CD14-positive monocyte (primary cell): Measurements from ENCODE around the gene NTM. TPM values are rescaled to one million over a fixed set of nuclear protein-coding genes. Genes with fewer than 3 reads are reported as not detected.

Source experiments
- DNase-seq, 3 donors: peaks; one replicate each; pipeline ENCODE4 v3.0.0-alpha.2; 2011 to 2022
- H2AFZ ChIP-seq: 2 replicates; pipeline ENCODE4 v1.6.0; 2012; ENCODE audit warnings: mild to moderate bottlenecking, low read depth, low read length, inconsistent platforms; ENCODE audit not compliant: insufficient read depth, poor library complexity, severe bottlenecking
- H3K27ac ChIP-seq, 2 donors: 1 replicate in 1 of 2; 2 replicates in 1 of 2; pipeline ENCODE4 v1.5.1; 2012 to 2013; ENCODE audit warnings: low read length in 2 of 2, control low read depth in 1 of 2, inconsistent platforms in 1 of 2, low read depth in 1 of 2, mild to moderate bottlenecking in 1 of 2
- H3K27me3 ChIP-seq, 2 donors: one replicate each; pipeline versions ENCODE4 v1.6.0 to v1.6.1; 2011 to 2013; ENCODE audit warnings: low read length in 2 of 2; ENCODE audit not compliant: control insufficient read depth in 2 of 2, insufficient read depth in 2 of 2
- H3K36me3 ChIP-seq, 2 donors: replicated peaks in 1 of 2; 1 replicate in 1 of 2; 2 replicates in 1 of 2; pipeline versions ENCODE4 v1.5.1 to v1.6.1; 2012 to 2013; ENCODE audit warnings: low read length in 2 of 2, control low read depth in 1 of 2, inconsistent platforms in 1 of 2, mild to moderate bottlenecking in 1 of 2; ENCODE audit not compliant: insufficient read depth in 2 of 2, control insufficient read depth in 1 of 2
- H3K4me1 ChIP-seq, 2 donors: 1 replicate in 1 of 2; 2 replicates in 1 of 2; pipeline versions ENCODE4 v1.5.1 to v1.6.1; 2012 to 2013; ENCODE audit warnings: low read length in 2 of 2, control low read depth in 1 of 2, inconsistent platforms in 1 of 2, mild to moderate bottlenecking in 1 of 2, moderate library complexity in 1 of 2; ENCODE audit not compliant: insufficient read depth in 2 of 2, control insufficient read depth in 1 of 2
- H3K4me2 ChIP-seq: replicated peaks from 2 replicates; pipeline ENCODE3; 2012; ENCODE audit warnings: low read length, moderate library complexity, mild to moderate bottlenecking; ENCODE audit not compliant: poor library complexity, severe bottlenecking; ENCODE audit errors: extremely low read depth
- H3K4me3 ChIP-seq, 3 experiments: fragments of 200-600 bp in 1 of 3; sonication (generic) in 1 of 3; replicated peaks in 1 of 3; 1 replicate in 2 of 3; 2 replicates in 1 of 3; pipeline ENCODE4 v1.5.1; 2011 to 2013; ENCODE audit warnings: low read length in 3 of 3, mild to moderate bottlenecking in 3 of 3, control low read depth in 2 of 3, low read depth in 2 of 3, inconsistent platforms in 1 of 3, moderate library complexity in 1 of 3
- H3K79me2 ChIP-seq: 2 replicates; pipeline ENCODE4 v1.6.0; 2012; ENCODE audit warnings: mild to moderate bottlenecking, control low read depth, inconsistent platforms, low read length, moderate library complexity; ENCODE audit not compliant: insufficient read depth
- H3K9ac ChIP-seq: 2 replicates; pipeline ENCODE4 v1.6.0; 2017; ENCODE audit warnings: low read length, mild to moderate bottlenecking; ENCODE audit not compliant: insufficient read depth, poor library complexity, severe bottlenecking
- H3K9me3 ChIP-seq, 2 donors: replicated peaks in 1 of 2; 1 replicate in 1 of 2; 2 replicates in 1 of 2; pipeline versions ENCODE4 v1.5.1 to v1.6.1; 2012 to 2013; ENCODE audit warnings: low read length in 2 of 2, control low read depth in 1 of 2; ENCODE audit not compliant: control insufficient read depth in 1 of 2, insufficient read depth in 1 of 2
- H4K20me1 ChIP-seq: 2 replicates; pipeline ENCODE4 v1.6.0; 2012; ENCODE audit warnings: mild to moderate bottlenecking, low read length, control low read depth, moderate library complexity; ENCODE audit not compliant: insufficient read depth
- H3K27ac Mint-ChIP-seq, 7 donors: one replicate each; pipeline ENCODE4 v1.8.0; 2020; ENCODE audit warnings: mild to moderate bottlenecking in 7 of 7, mixed read lengths in 7 of 7, moderate library complexity in 6 of 7, inconsistent platforms in 2 of 7
- H3K27me3 Mint-ChIP-seq, 3 donors: one replicate each; pipeline ENCODE4 v1.8.0; 2021 to 2022; ENCODE audit warnings: low read depth in 3 of 3, mild to moderate bottlenecking in 3 of 3, mixed read lengths in 3 of 3, moderate library complexity in 3 of 3, inconsistent platforms in 1 of 3
- H3K36me3 Mint-ChIP-seq, 2 donors: one replicate each; pipeline ENCODE4 v1.8.0; 2020; ENCODE audit warnings: mixed read lengths in 2 of 2, inconsistent platforms in 1 of 2, mild to moderate bottlenecking in 1 of 2
- H3K4me1 Mint-ChIP-seq: one replicate; pipeline ENCODE4 v1.8.0; 2020; ENCODE audit warnings: mild to moderate bottlenecking, mixed read lengths
- H3K4me3 Mint-ChIP-seq, 2 donors: one replicate each; pipeline ENCODE4 v1.8.0; 2020; ENCODE audit warnings: mild to moderate bottlenecking in 2 of 2, mixed read lengths in 2 of 2, moderate library complexity in 1 of 2
- H3K9me3 Mint-ChIP-seq, 7 donors: one replicate each; pipeline ENCODE4 v1.8.0; 2020 to 2022; ENCODE audit warnings: mixed read lengths in 7 of 7, mild to moderate bottlenecking in 6 of 7, moderate library complexity in 6 of 7, inconsistent platforms in 2 of 7
- WGBS: methylation state at CpG from one replicate; pipeline ENCODE4 v1.1.5; 2013; ENCODE audit warnings: missing lambda C conversion rate; ENCODE audit not compliant: insufficient coverage; 5-methylcytosine and 5-hydroxymethylcytosine counted together
- intact Hi-C, 2 donors: fragments of 100-400 bp; cut with micrococcal nuclease; formaldehyde crosslinking; loops; one replicate each; pipeline versions ENCODE4 v1.15.0 to v1.15.1; 2023
- polyA plus RNA-seq, 3 donors: library from polyadenylated mRNA; depleted of rRNA in 1 of 3; unstranded in 2 of 3; stranded (reverse) in 1 of 3; fragments of 300-500 nt in 2 of 3; fragments of >200 nt in 1 of 3; fragmentation: Illumina TruSeq in 2 of 3; gene quantifications; 1 replicate in 2 of 3; 2 replicates in 1 of 3; pipeline ENCODE4 v1.2.3, GENCODE V29; 2012 to 2021
- TF ChIP-seq, protein P1 (sequence below): fragments of 200-600 bp; IDR thresholded peaks from one replicate; pipeline ENCODE4 v1.8.0; 2022; ENCODE audit warnings: antibody characterized with exemption, mild to moderate bottlenecking

NTM gene
- polyA plus RNA-seq, 3 donors: not detected

- TF ChIP-seq, protein P1, sequence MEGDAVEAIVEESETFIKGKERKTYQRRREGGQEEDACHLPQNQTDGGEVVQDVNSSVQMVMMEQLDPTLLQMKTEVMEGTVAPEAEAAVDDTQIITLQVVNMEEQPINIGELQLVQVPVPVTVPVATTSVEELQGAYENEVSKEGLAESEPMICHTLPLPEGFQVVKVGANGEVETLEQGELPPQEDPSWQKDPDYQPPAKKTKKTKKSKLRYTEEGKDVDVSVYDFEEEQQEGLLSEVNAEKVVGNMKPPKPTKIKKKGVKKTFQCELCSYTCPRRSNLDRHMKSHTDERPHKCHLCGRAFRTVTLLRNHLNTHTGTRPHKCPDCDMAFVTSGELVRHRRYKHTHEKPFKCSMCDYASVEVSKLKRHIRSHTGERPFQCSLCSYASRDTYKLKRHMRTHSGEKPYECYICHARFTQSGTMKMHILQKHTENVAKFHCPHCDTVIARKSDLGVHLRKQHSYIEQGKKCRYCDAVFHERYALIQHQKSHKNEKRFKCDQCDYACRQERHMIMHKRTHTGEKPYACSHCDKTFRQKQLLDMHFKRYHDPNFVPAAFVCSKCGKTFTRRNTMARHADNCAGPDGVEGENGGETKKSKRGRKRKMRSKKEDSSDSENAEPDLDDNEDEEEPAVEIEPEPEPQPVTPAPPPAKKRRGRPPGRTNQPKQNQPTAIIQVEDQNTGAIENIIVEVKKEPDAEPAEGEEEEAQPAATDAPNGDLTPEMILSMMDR: no peak
- Histone ChIP-seq H3K27me3 (peaks cover 5 to 6% of the 10 kb centered on the region in 2 donors), H3K36me3 (no peaks in the 10 kb centered on the region), H3K9me3 (no peaks in the 10 kb centered on the region), H3K9ac (no peak overlapping the region), H2AFZ (no peak overlapping the region), H3K4me2 (no peak overlapping the region), H3K27ac (no peak overlapping the region), H4K20me1 (no peaks in the 10 kb centered on the region), H3K4me3 (no peak overlapping the region), H3K79me2 (no peaks in the 10 kb centered on the region), H3K4me1 (no peaks in the 10 kb centered on the region)
- Mint-ChIP-seq H3K4me3 (no peak overlapping the region), H3K4me1 (no peaks in the 10 kb centered on the region), H3K9me3 (no peaks in the 10 kb centered on the region), H3K27ac (peak overlapping the region in 1 of 7 donors; percentile 29), H3K36me3 (no peaks in the 10 kb centered on the region), H3K27me3 (peaks cover 3 to 14% (median 7%) of the 10 kb centered on the region in 3 donors)
- DNase-seq: no peak
- WGBS: 24% methylated on average over 6 of the region's 6 CpGs
- intact Hi-C loops: loop anchor here in 1 of 2 donors (10.0 kb wide), 1 partner anchor 155 kb away; no protein-coding TSS in a partner anchor
These were observed 529.6 kb downstream of the NTM start for GRCh38 chr11:131899950-131900580.

DNA sequence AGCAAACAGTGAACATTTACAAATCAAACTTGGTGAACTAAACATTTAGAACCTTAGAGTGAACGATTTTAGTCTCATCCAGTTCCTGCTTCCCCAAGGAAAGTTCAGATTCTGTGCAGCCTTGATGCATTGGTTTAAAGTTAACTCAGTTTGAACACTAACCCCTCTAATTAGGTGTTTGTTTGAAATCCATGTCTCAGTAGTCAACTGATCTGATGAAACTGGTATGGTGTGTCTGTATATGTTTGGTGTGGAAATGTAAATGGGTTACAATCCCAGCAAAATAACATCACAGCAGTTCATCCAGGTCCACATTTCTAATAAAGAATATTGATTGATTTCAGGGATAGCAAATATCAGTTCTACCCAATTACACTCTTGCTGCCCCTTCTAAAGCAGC lies 532.0 kb downstream of the NTM start:
- Mint-ChIP-seq H3K4me3 (no peak overlapping the region), H3K27me3 (peaks cover 14 to 30% (median 19%) of the 10 kb centered on the region in 3 donors), H3K36me3 (no peaks in the 10 kb centered on the region), H3K9me3 (no peaks in the 10 kb centered on the region), H3K27ac (no peak overlapping the region), H3K4me1 (no peaks in the 10 kb centered on the region)
- Histone ChIP-seq H3K4me1 (no peaks in the 10 kb centered on the region), H3K79me2 (no peaks in the 10 kb centered on the region), H3K9me3 (no peaks in the 10 kb centered on the region), H3K9ac (no peak overlapping the region), H3K4me3 (no peak overlapping the region), H2AFZ (no peak overlapping the region), H3K27ac (no peak overlapping the region), H3K27me3 (peaks cover 10 to 16% of the 10 kb centered on the region in 2 donors), H3K36me3 (no peaks in the 10 kb centered on the region), H3K4me2 (no peak overlapping the region), H4K20me1 (no peaks in the 10 kb centered on the region)
- intact Hi-C loops: loop anchor here in 1 of 2 donors (10.0 kb wide), 1 partner anchor 158 kb away; no protein-coding TSS in a partner anchor
- no CpG with 5 or more reads among the region's 1 CpG for WGBS
- no peak for DNase-seq
- TF ChIP-seq, protein P1: no peak
